ENCODE measurements around the gene CD40.
A peak's percentile ranks its signal among the peaks of the same experiment; 100 is the strongest.

CD40 gene

GRCh38 chr20:46111028-46111835, 6.9 kb upstream of the CD40 start:
- H3K27ac ChIP-seq (ENCODE audit: low read depth, low read length), result no peak overlapping the region
- H3K4me3 ChIP-seq (ENCODE audit: low read depth in 1 of 5, low read length in 5 of 5), result peak overlapping the region in 1 of 5 donors; percentile 2

GRCh38 chr20:46111836-46112212, 6.3 kb upstream of the CD40 start:
- Histone ChIP-seq H3K9me3 (ENCODE audit: control insufficient read depth in 5 of 5, low read length in 5 of 5) (no peaks in the 10 kb centered on the region), H3K4me3 (ENCODE audit: low read depth in 1 of 5, low read length in 5 of 5) (no peak overlapping the region)

More at GRCh38 chr20:46111028-46111835, 6.9 kb upstream of the CD40 start:
- no peaks in the 10 kb centered on the region for H3K36me3 ChIP-seq (ENCODE audit: control insufficient read depth in 5 of 5, insufficient read depth in 5 of 5, low read length in 5 of 5)
- no peak overlapping the region for H3K9ac ChIP-seq (ENCODE audit: low read length in 5 of 5)
- H3K4me1 ChIP-seq (ENCODE audit: control insufficient read depth in 5 of 5, insufficient read depth in 5 of 5, low read length in 5 of 5), result peaks cover 0 to 22% (median 6%) of the 10 kb centered on the region in 5 donors
- no peaks in the 10 kb centered on the region for H3K9me3 ChIP-seq (ENCODE audit: control insufficient read depth in 5 of 5, low read length in 5 of 5)
- H3K27me3 ChIP-seq (ENCODE audit: control insufficient read depth in 5 of 5, insufficient read depth in 4 of 5, low read length in 5 of 5), result peaks cover 0 to 11% (median 4%) of the 10 kb centered on the region in 5 donors

GRCh38 chr20:46112430-46113112, 5.5 kb upstream of the CD40 start:
- Histone ChIP-seq H3K27ac (ENCODE audit: low read depth, low read length) (no peak overlapping the region), H3K9ac (ENCODE audit: low read length in 5 of 5) (no peak overlapping the region), H3K27me3 (ENCODE audit: control insufficient read depth in 5 of 5, insufficient read depth in 4 of 5, low read length in 5 of 5) (peaks cover 0 to 11% (median 4%) of the 10 kb centered on the region in 5 donors), H3K4me3 (ENCODE audit: low read depth in 1 of 5, low read length in 5 of 5) (no peak overlapping the region), H3K9me3 (ENCODE audit: control insufficient read depth in 5 of 5, low read length in 5 of 5) (no peaks in the 10 kb centered on the region), H3K36me3 (ENCODE audit: control insufficient read depth in 5 of 5, insufficient read depth in 5 of 5, low read length in 5 of 5) (no peaks in the 10 kb centered on the region), H3K4me1 (ENCODE audit: control insufficient read depth in 5 of 5, insufficient read depth in 5 of 5, low read length in 5 of 5) (peaks cover 2 to 25% (median 6%) of the 10 kb centered on the region in 5 donors)

More at GRCh38 chr20:46111836-46112212, 6.3 kb upstream of the CD40 start:
- no peaks in the 10 kb centered on the region for H3K36me3 ChIP-seq (ENCODE audit: control insufficient read depth in 5 of 5, insufficient read depth in 5 of 5, low read length in 5 of 5)
- H3K9ac ChIP-seq (ENCODE audit: low read length in 5 of 5), result no peak overlapping the region
- H3K4me1 ChIP-seq (ENCODE audit: control insufficient read depth in 5 of 5, insufficient read depth in 5 of 5, low read length in 5 of 5), result peaks cover 0 to 22% (median 6%) of the 10 kb centered on the region in 5 donors
- peaks cover 0 to 11% (median 4%) of the 10 kb centered on the region in 5 donors for H3K27me3 ChIP-seq (ENCODE audit: control insufficient read depth in 5 of 5, insufficient read depth in 4 of 5, low read length in 5 of 5)
- H3K27ac ChIP-seq (ENCODE audit: low read depth, low read length), result no peak overlapping the region

- Histone ChIP-seq H3K9me3 (ENCODE audit: control insufficient read depth in 5 of 5, low read length in 5 of 5) (no peaks in the 10 kb centered on the region), H3K27ac (ENCODE audit: low read depth, low read length) (no peak overlapping the region), H3K9ac (ENCODE audit: low read length in 5 of 5) (no peak overlapping the region), H3K27me3 (ENCODE audit: control insufficient read depth in 5 of 5, insufficient read depth in 4 of 5, low read length in 5 of 5) (peaks cover 0 to 11% (median 4%) of the 10 kb centered on the region in 5 donors), H3K4me1 (ENCODE audit: control insufficient read depth in 5 of 5, insufficient read depth in 5 of 5, low read length in 5 of 5) (peaks cover 4 to 29% (median 10%) of the 10 kb centered on the region in 5 donors), H3K4me3 (ENCODE audit: low read depth in 1 of 5, low read length in 5 of 5) (no peak overlapping the region), H3K36me3 (ENCODE audit: control insufficient read depth in 5 of 5, insufficient read depth in 5 of 5, low read length in 5 of 5) (no peaks in the 10 kb centered on the region)
These were observed 5.0 kb upstream of the CD40 start for GRCh38 chr20:46113113-46113470.

GRCh38 chr20:46114449-46114848, 3.7 kb upstream of the CD40 start:
- H3K4me1 ChIP-seq (ENCODE audit: control insufficient read depth in 5 of 5, insufficient read depth in 5 of 5, low read length in 5 of 5), result peaks cover 7 to 34% (median 19%) of the 10 kb centered on the region in 5 donors
- peaks cover 0 to 4% (median 0%) of the 10 kb centered on the region in 5 donors for H3K27me3 ChIP-seq (ENCODE audit: control insufficient read depth in 5 of 5, insufficient read depth in 4 of 5, low read length in 5 of 5)
- H3K9me3 ChIP-seq (ENCODE audit: control insufficient read depth in 5 of 5, low read length in 5 of 5), result no peaks in the 10 kb centered on the region
- no peaks in the 10 kb centered on the region for H3K36me3 ChIP-seq (ENCODE audit: control insufficient read depth in 5 of 5, insufficient read depth in 5 of 5, low read length in 5 of 5)
- H3K4me3 ChIP-seq (ENCODE audit: low read depth in 1 of 5, low read length in 5 of 5), result no peak overlapping the region
- H3K9ac ChIP-seq (ENCODE audit: low read length in 5 of 5), result no peak overlapping the region
- no peak overlapping the region for H3K27ac ChIP-seq (ENCODE audit: low read depth, low read length)

GRCh38 chr20:46118481-46119020, 437 bp downstream of the CD40 start:
- H3K27me3 ChIP-seq (ENCODE audit: control insufficient read depth in 5 of 5, insufficient read depth in 4 of 5, low read length in 5 of 5), result no peaks in the 10 kb centered on the region
- no peaks in the 10 kb centered on the region for H3K9me3 ChIP-seq (ENCODE audit: control insufficient read depth in 5 of 5, low read length in 5 of 5)
- H3K4me1 ChIP-seq (ENCODE audit: control insufficient read depth in 5 of 5, insufficient read depth in 5 of 5, low read length in 5 of 5), result peaks cover 8 to 52% (median 42%) of the 10 kb centered on the region in 5 donors
- peaks cover 0 to 19% (median 17%) of the 10 kb centered on the region in 5 donors for H3K36me3 ChIP-seq (ENCODE audit: control insufficient read depth in 5 of 5, insufficient read depth in 5 of 5, low read length in 5 of 5)
- peak overlapping the region; percentile 69 to 81 (median 72) for H3K4me3 ChIP-seq (ENCODE audit: low read depth in 1 of 5, low read length in 5 of 5)
- H3K9ac ChIP-seq (ENCODE audit: low read length in 5 of 5), result peak overlapping the region in 4 of 5 donors; percentile 65 to 80 (median 73)
- H3K27ac ChIP-seq (ENCODE audit: low read depth, low read length), result peak overlapping the region; percentile 88

GRCh38 chr20:46119028-46119546, 973 bp downstream of the CD40 start:
- H3K4me3 ChIP-seq (ENCODE audit: low read depth in 1 of 5, low read length in 5 of 5), result peak overlapping the region; percentile 63 to 81 (median 72)
- H3K9me3 ChIP-seq (ENCODE audit: control insufficient read depth in 5 of 5, low read length in 5 of 5), result no peaks in the 10 kb centered on the region
- H3K9ac ChIP-seq (ENCODE audit: low read length in 5 of 5), result peak overlapping the region in 3 of 5 donors; percentile 65 to 80 (median 75)
- H3K27ac ChIP-seq (ENCODE audit: low read depth, low read length), result peak overlapping the region; percentile 88
- H3K27me3 ChIP-seq (ENCODE audit: control insufficient read depth in 5 of 5, insufficient read depth in 4 of 5, low read length in 5 of 5), result no peaks in the 10 kb centered on the region
- H3K4me1 ChIP-seq (ENCODE audit: control insufficient read depth in 5 of 5, insufficient read depth in 5 of 5, low read length in 5 of 5), result peaks cover 8 to 55% (median 42%) of the 10 kb centered on the region in 5 donors
- peaks cover 0 to 24% (median 23%) of the 10 kb centered on the region in 5 donors for H3K36me3 ChIP-seq (ENCODE audit: control insufficient read depth in 5 of 5, insufficient read depth in 5 of 5, low read length in 5 of 5)

- H3K36me3 ChIP-seq (ENCODE audit: control insufficient read depth in 5 of 5, insufficient read depth in 5 of 5, low read length in 5 of 5), result peaks cover 0 to 28% (median 25%) of the 10 kb centered on the region in 5 donors
- no peaks in the 10 kb centered on the region for H3K27me3 ChIP-seq (ENCODE audit: control insufficient read depth in 5 of 5, insufficient read depth in 4 of 5, low read length in 5 of 5)
- H3K27ac ChIP-seq (ENCODE audit: low read depth, low read length), result peak overlapping the region; percentile 88
- peak overlapping the region in 4 of 5 donors; percentile 63 to 81 (median 70) for H3K4me3 ChIP-seq (ENCODE audit: low read depth in 1 of 5, low read length in 5 of 5)
- H3K4me1 ChIP-seq (ENCODE audit: control insufficient read depth in 5 of 5, insufficient read depth in 5 of 5, low read length in 5 of 5), result peaks cover 8 to 55% (median 42%) of the 10 kb centered on the region in 5 donors
- H3K9me3 ChIP-seq (ENCODE audit: control insufficient read depth in 5 of 5, low read length in 5 of 5), result no peaks in the 10 kb centered on the region
- H3K9ac ChIP-seq (ENCODE audit: low read length in 5 of 5), result peak overlapping the region in 2 of 5 donors; percentile 75 to 80
These were observed 1.4 kb downstream of the CD40 start for GRCh38 chr20:46119547-46119946.

- H3K36me3 ChIP-seq (ENCODE audit: control insufficient read depth in 5 of 5, insufficient read depth in 5 of 5, low read length in 5 of 5), result peaks cover 0 to 31% (median 27%) of the 10 kb centered on the region in 5 donors
- H3K27me3 ChIP-seq (ENCODE audit: control insufficient read depth in 5 of 5, insufficient read depth in 4 of 5, low read length in 5 of 5), result no peaks in the 10 kb centered on the region
- no peaks in the 10 kb centered on the region for H3K9me3 ChIP-seq (ENCODE audit: control insufficient read depth in 5 of 5, low read length in 5 of 5)
- H3K4me1 ChIP-seq (ENCODE audit: control insufficient read depth in 5 of 5, insufficient read depth in 5 of 5, low read length in 5 of 5), result peaks cover 8 to 55% (median 42%) of the 10 kb centered on the region in 5 donors
- peak overlapping the region in 1 of 5 donors; percentile 37 for H3K9ac ChIP-seq (ENCODE audit: low read length in 5 of 5)
- H3K27ac ChIP-seq (ENCODE audit: low read depth, low read length), result peak overlapping the region; percentile 88
- H3K4me3 ChIP-seq (ENCODE audit: low read depth in 1 of 5, low read length in 5 of 5), result peak overlapping the region in 1 of 5 donors; percentile 2
These were observed 2.0 kb downstream of the CD40 start for GRCh38 chr20:46120136-46120535.

All from subcutaneous abdominal adipose tissue (tissue), 5 donors.